ENCODE measurements around the gene HSPE1.

GRCh38 chr2:197548582-197548981, 48.4 kb downstream of the HSPE1 start:
- TF ChIP-seq, protein P1, sequence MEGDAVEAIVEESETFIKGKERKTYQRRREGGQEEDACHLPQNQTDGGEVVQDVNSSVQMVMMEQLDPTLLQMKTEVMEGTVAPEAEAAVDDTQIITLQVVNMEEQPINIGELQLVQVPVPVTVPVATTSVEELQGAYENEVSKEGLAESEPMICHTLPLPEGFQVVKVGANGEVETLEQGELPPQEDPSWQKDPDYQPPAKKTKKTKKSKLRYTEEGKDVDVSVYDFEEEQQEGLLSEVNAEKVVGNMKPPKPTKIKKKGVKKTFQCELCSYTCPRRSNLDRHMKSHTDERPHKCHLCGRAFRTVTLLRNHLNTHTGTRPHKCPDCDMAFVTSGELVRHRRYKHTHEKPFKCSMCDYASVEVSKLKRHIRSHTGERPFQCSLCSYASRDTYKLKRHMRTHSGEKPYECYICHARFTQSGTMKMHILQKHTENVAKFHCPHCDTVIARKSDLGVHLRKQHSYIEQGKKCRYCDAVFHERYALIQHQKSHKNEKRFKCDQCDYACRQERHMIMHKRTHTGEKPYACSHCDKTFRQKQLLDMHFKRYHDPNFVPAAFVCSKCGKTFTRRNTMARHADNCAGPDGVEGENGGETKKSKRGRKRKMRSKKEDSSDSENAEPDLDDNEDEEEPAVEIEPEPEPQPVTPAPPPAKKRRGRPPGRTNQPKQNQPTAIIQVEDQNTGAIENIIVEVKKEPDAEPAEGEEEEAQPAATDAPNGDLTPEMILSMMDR (conservative IDR thresholded peaks at IDR 0.05; ENCODE audit: low read depth, low read length), result no peak
- TF ChIP-seq EZH2 (IDR thresholded peaks at IDR 0.05; ENCODE audit: low read length, unreplicated experiment), result no peak
- TF ChIP-seq EZH2phosphoT487 (IDR thresholded peaks at IDR 0.05; ENCODE audit: borderline replicate concordance, low read length), result no peak
